Common myeloid progenitor, CD34-positive (primary cell): ENCODE measurements around the gene DIS3L.
A peak's percentile ranks its signal among the peaks of the same experiment; 100 is the strongest.

ENCODE experiments used
- CTCF ChIA-PET: fragments of 350-600 bp; sonication (Branson Sonifier 250); formaldehyde crosslinking; loops from one replicate; lab custom pipeline; 2021; ENCODE audit warnings: antibody characterized with exemption; lab: Charles Lee
- POLR2A ChIA-PET: fragments of 350-600 bp; sonication (Branson Sonifier 250); formaldehyde crosslinking; loops from one replicate; lab custom pipeline; 2021; ENCODE audit warnings: antibody characterized with exemption; lab: Charles Lee
- DNase-seq, 3 donors: peaks; one replicate each; pipeline versions ENCODE4 v3.0.0 to v3.0.0-alpha.2; 2013
- H3K27ac ChIP-seq, 2 experiments: 1 replicate in 1 of 2; 2 replicates in 1 of 2; pipeline ENCODE4 v1.7.0; 2013; ENCODE audit warnings: inconsistent platforms in 2 of 2, low read length in 2 of 2, mild to moderate bottlenecking in 2 of 2, low read depth in 1 of 2, moderate library complexity in 1 of 2; ENCODE audit not compliant: severe bottlenecking in 2 of 2, insufficient read depth in 1 of 2, poor library complexity in 1 of 2
- H3K27me3 ChIP-seq, 5 experiments: replicated peaks in 2 of 5; 1 replicate in 3 of 5; 2 replicates in 2 of 5; pipeline versions ENCODE4 v1.6.1 to v1.7.0; 2013; ENCODE audit warnings: low read length in 4 of 5, mild to moderate bottlenecking in 2 of 5, moderate library complexity in 2 of 5, inconsistent platforms in 1 of 5; ENCODE audit not compliant: insufficient read depth in 5 of 5, control insufficient read depth in 4 of 5
- H3K36me3 ChIP-seq, 4 experiments: 1 replicate in 2 of 4; 2 replicates in 2 of 4; pipeline versions ENCODE4 v1.6.1 to v1.7.0; 2013; ENCODE audit warnings: low read length in 3 of 4, control low read depth in 1 of 4, mild to moderate bottlenecking in 1 of 4; ENCODE audit not compliant: control insufficient read depth in 4 of 4, insufficient read depth in 4 of 4
- H3K4me1 ChIP-seq, 4 experiments: 1 replicate in 3 of 4; 2 replicates in 1 of 4; pipeline versions ENCODE4 v1.6.1 to v1.7.1; 2013; ENCODE audit warnings: low read length in 3 of 4, mild to moderate bottlenecking in 3 of 4, control low read depth in 1 of 4, inconsistent platforms in 1 of 4, moderate library complexity in 1 of 4; ENCODE audit not compliant: control insufficient read depth in 4 of 4, insufficient read depth in 4 of 4; ENCODE audit errors: control extremely low read depth in 1 of 4
- H3K4me3 ChIP-seq, 7 experiments: 1 replicate in 4 of 7; 2 replicates in 3 of 7; pipeline versions ENCODE4 v1.5.1 to v1.7.0; 2013; ENCODE audit warnings: mild to moderate bottlenecking in 7 of 7, low read length in 6 of 7, moderate library complexity in 6 of 7, inconsistent platforms in 2 of 7, low read depth in 2 of 7, control low read depth in 1 of 7; ENCODE audit not compliant: insufficient read depth in 4 of 7, control insufficient read depth in 1 of 7; ENCODE audit errors: extremely low read depth in 1 of 7
- H3K9me3 ChIP-seq, 5 experiments: 1 replicate in 4 of 5; 2 replicates in 1 of 5; pipeline versions ENCODE4 v1.6.1 to v1.7.1; 2013; ENCODE audit warnings: low read length in 4 of 5, mild to moderate bottlenecking in 2 of 5, inconsistent platforms in 1 of 5, low read depth in 1 of 5, moderate library complexity in 1 of 5; ENCODE audit not compliant: control insufficient read depth in 4 of 5, insufficient read depth in 2 of 5; ENCODE audit errors: control extremely low read depth in 1 of 5
- WGBS: methylation state at CpG from one replicate; pipeline ENCODE4 v1.1.5; 2013; ENCODE audit not compliant: insufficient coverage; 5-methylcytosine and 5-hydroxymethylcytosine counted together

The DIS3L gene

GRCh38 chr15:66278671-66279070, 14.7 kb upstream of the DIS3L start:
- H3K27ac ChIP-seq = no peak overlapping the region
- H3K36me3 ChIP-seq = no peaks in the 10 kb centered on the region
- WGBS = 98% methylated on average over 6 of the region's 6 CpGs
- POLR2A ChIA-PET = no interaction called here
- no peak overlapping the region for H3K4me3 ChIP-seq
- CTCF ChIA-PET = interaction anchor here (0.5 kb wide), 1 partner anchor 293 kb away, joined by 3 read pairs; no protein-coding TSS in a partner anchor
- H3K27me3 ChIP-seq = peaks cover 0 to 3% (median 0%) of the 10 kb centered on the region in 5 experiments
- no peak for DNase-seq
- H3K4me1 ChIP-seq = no peaks in the 10 kb centered on the region
- H3K9me3 ChIP-seq = peaks cover 0 to 1% (median 0%) of the 10 kb centered on the region in 5 experiments

GRCh38 chr15:66284271-66284670, 9.1 kb upstream of the DIS3L start:
- Histone ChIP-seq H3K9me3 (no peaks in the 10 kb centered on the region), H3K27me3 (peaks cover 0 to 3% (median 0%) of the 10 kb centered on the region in 5 experiments), H3K4me3 (no peak overlapping the region), H3K4me1 (peaks cover 0 to 14% (median 7%) of the 10 kb centered on the region in 4 experiments), H3K27ac (no peak overlapping the region), H3K36me3 (peaks cover 0 to 4% (median 0%) of the 10 kb centered on the region in 4 experiments)
- no peak for DNase-seq
- ChIA-PET POLR2A (interaction anchor here (1.2 kb wide), 1 partner anchor 10 kb away, joined by 3 read pairs; the partner anchor contains the start of gene DIS3L), CTCF (no interaction called here)
- WGBS = no CpG with 5 or more reads among the region's 3 CpGs

GRCh38 chr15:66285533-66286280, 7.7 kb upstream of the DIS3L start:
- Histone ChIP-seq H3K36me3 (peaks cover 0 to 4% (median 0%) of the 10 kb centered on the region in 4 experiments), H3K9me3 (no peaks in the 10 kb centered on the region), H3K4me3 (no peak overlapping the region), H3K27ac (no peak overlapping the region), H3K27me3 (no peaks in the 10 kb centered on the region), H3K4me1 (peaks cover 0 to 14% (median 9%) of the 10 kb centered on the region in 4 experiments)
- CTCF ChIA-PET = interaction anchor here (0.6 to 0.9 kb wide), 3 partner anchors 71 to 369 kb away, joined by 3 read pairs; no protein-coding TSS in a partner anchor
- DNase-seq = peak; percentile 62 to 81 (median 78)
- 58% methylated on average over 5 of the region's 6 CpGs for WGBS
- POLR2A ChIA-PET = no interaction called here

GRCh38 chr15:66287461-66288057, 5.8 kb upstream of the DIS3L start:
- no CpG with 5 or more reads among the region's 6 CpGs for WGBS
- Histone ChIP-seq H3K27me3 (no peaks in the 10 kb centered on the region), H3K9me3 (no peaks in the 10 kb centered on the region), H3K36me3 (peaks cover 0 to 4% (median 0%) of the 10 kb centered on the region in 4 experiments), H3K27ac (no peak overlapping the region), H3K4me3 (no peak overlapping the region), H3K4me1 (peaks cover 7 to 24% (median 14%) of the 10 kb centered on the region in 4 experiments)
- ChIA-PET POLR2A (no interaction called here), CTCF (interaction anchor here (0.5 to 1.9 kb wide), 9 partner anchors 17 to 692 kb away, joined by 3 to 8 read pairs (median 3); no protein-coding TSS in a partner anchor)
- peak in 2 of 3 donors; percentile 49 to 57 for DNase-seq

- H3K27ac ChIP-seq = no peak overlapping the region
- H3K4me1 ChIP-seq = peaks cover 9 to 28% (median 18%) of the 10 kb centered on the region in 4 experiments
- ChIA-PET CTCF (interaction anchor here (0.5 to 1.9 kb wide), 10 partner anchors 11 to 692 kb away, joined by 3 to 8 read pairs (median 3); no protein-coding TSS in a partner anchor), POLR2A (no interaction called here)
- H3K36me3 ChIP-seq = peaks cover 0 to 4% (median 0%) of the 10 kb centered on the region in 4 experiments
- DNase-seq = no peak
- no peaks in the 10 kb centered on the region for H3K27me3 ChIP-seq
- no peak overlapping the region for H3K4me3 ChIP-seq
- no peaks in the 10 kb centered on the region for H3K9me3 ChIP-seq
Observed at GRCh38 chr15:66288093-66288492, 5.3 kb upstream of the DIS3L start.

- Histone ChIP-seq H3K4me3 (no peak overlapping the region), H3K27me3 (no peaks in the 10 kb centered on the region), H3K9me3 (no peaks in the 10 kb centered on the region), H3K4me1 (peaks cover 9 to 29% (median 18%) of the 10 kb centered on the region in 4 experiments), H3K36me3 (peaks cover 0 to 4% (median 0%) of the 10 kb centered on the region in 4 experiments), H3K27ac (no peak overlapping the region)
- 94% methylated on average over 4 of the region's 6 CpGs for WGBS
- no peak for DNase-seq
- POLR2A ChIA-PET = no interaction called here
- CTCF ChIA-PET = interaction anchor here (0.7 to 1.9 kb wide), 9 partner anchors 11 to 693 kb away, joined by 3 to 8 read pairs (median 3); no protein-coding TSS in a partner anchor
Observed at GRCh38 chr15:66288551-66289185, 4.7 kb upstream of the DIS3L start.
